HG03460 (cell line): ENCODE data around the gene NXNL2.

Source experiments
- ATAC-seq: cut with Tn5 transposase; IDR thresholded peaks from one replicate; pipeline ENCODE4 v1.9.1; 2021; ENCODE audit not compliant: unreplicated experiment

NXNL2 gene

GRCh38 chr9:88534456-88535225 lies at the start of gene NXNL2:
NXNL2 (plus strand) TSS chr9:88535178; CDS start chr9:88535435, 257 bp downstream.
- no peak for ATAC-seq

- ATAC-seq = no peak
These were observed 46.8 kb upstream of the NXNL2 start for GRCh38 chr9:88488166-88488565.

- no peak for ATAC-seq
These were observed 39.8 kb upstream of the NXNL2 start for GRCh38 chr9:88494983-88495721.

GRCh38 chr9:88497224-88497623 lies 37.8 kb upstream of the NXNL2 start:
- no peak for ATAC-seq

- ATAC-seq = no peak
These were observed 36.1 kb upstream of the NXNL2 start for GRCh38 chr9:88498880-88499279.

- ATAC-seq = no peak
These were observed 33.9 kb upstream of the NXNL2 start for GRCh38 chr9:88501086-88501485.

- ATAC-seq = no peak
These were observed 32.4 kb upstream of the NXNL2 start for GRCh38 chr9:88502552-88503034.

- ATAC-seq = no peak
These were observed 31.7 kb upstream of the NXNL2 start for GRCh38 chr9:88503081-88503844.

GRCh38 chr9:88503845-88504764 lies 30.9 kb upstream of the NXNL2 start:
- no peak for ATAC-seq

- ATAC-seq = no peak
These were observed 26.7 kb upstream of the NXNL2 start for GRCh38 chr9:88508326-88508725.

- ATAC-seq = no peak
These were observed 23.1 kb upstream of the NXNL2 start for GRCh38 chr9:88511906-88512305.

GRCh38 chr9:88514247-88514646 lies 20.7 kb upstream of the NXNL2 start:
- ATAC-seq = no peak

- no peak for ATAC-seq
These were observed 13.7 kb upstream of the NXNL2 start for GRCh38 chr9:88521308-88521707.

GRCh38 chr9:88522360-88522759 lies 12.6 kb upstream of the NXNL2 start:
- ATAC-seq = no peak

- no peak for ATAC-seq
These were observed 11.9 kb upstream of the NXNL2 start for GRCh38 chr9:88523056-88523455.

- ATAC-seq = no peak
These were observed 10.1 kb upstream of the NXNL2 start for GRCh38 chr9:88524911-88525310.

GRCh38 chr9:88527618-88528017 lies 7.4 kb upstream of the NXNL2 start:
- ATAC-seq = no peak

GRCh38 chr9:88528080-88528790 lies 6.7 kb upstream of the NXNL2 start:
- ATAC-seq = no peak

- ATAC-seq = no peak
These were observed 5.5 kb upstream of the NXNL2 start for GRCh38 chr9:88529496-88529895.

- no peak for ATAC-seq
These were observed 4.9 kb upstream of the NXNL2 start for GRCh38 chr9:88530051-88530450.
